SK-N-MC (cell line): ENCODE measurements around the gene RIN3.

Experiments used
- EZH2 ChIP-seq: fragments of 200-600 bp; sonication (generic); IDR thresholded peaks from one replicate; pipeline ENCODE4 v1.6.1; 2017; ENCODE audit warnings: antibody characterized with exemption
- POLR2AphosphoS5 ChIP-seq: IDR thresholded peaks from 2 replicates; pipeline ENCODE4 v1.6.1; 2012; ENCODE audit warnings: mild to moderate bottlenecking, low read depth, low read length, borderline replicate concordance

- TF ChIP-seq EZH2 = no peak
- TF ChIP-seq POLR2AphosphoS5 = no peak
These were observed 165.7 kb downstream of the RIN3 start for GRCh38 chr14:92679246-92679645.
